HG03103 (cell line): Measurements from ENCODE around the gene KCP.

Experiments
- ATAC-seq: cut with Tn5 transposase; IDR thresholded peaks from one replicate; pipeline ENCODE4 v1.9.1; 2021; ENCODE audit warnings: low read depth; ENCODE audit not compliant: unreplicated experiment

KCP gene

GRCh38 chr7:128888756-128889095 is 21.8 kb downstream of the KCP start:
- no peak for ATAC-seq

GRCh38 chr7:128888039-128888755 is 22.3 kb downstream of the KCP start:
- no peak for ATAC-seq

- ATAC-seq = no peak
Measured at GRCh38 chr7:128887169-128888038, 23.1 kb downstream of the KCP start.

- no peak for ATAC-seq
Measured at GRCh38 chr7:128886391-128887168, 23.9 kb downstream of the KCP start.

GRCh38 chr7:128885370-128886187 is 24.9 kb downstream of the KCP start:
- ATAC-seq = no peak

GRCh38 chr7:128884561-128885369 is 25.7 kb downstream of the KCP start:
- ATAC-seq = no peak

- ATAC-seq = peak; percentile 65
Measured at GRCh38 chr7:128883622-128884448, 26.7 kb downstream of the KCP start.

- ATAC-seq = no peak
Measured at GRCh38 chr7:128882134-128882533, 28.4 kb downstream of the KCP start.

- ATAC-seq = no peak
Measured at GRCh38 chr7:128881458-128882125, 28.9 kb downstream of the KCP start.

GRCh38 chr7:128880791-128881457 is 29.6 kb downstream of the KCP start:
- ATAC-seq = no peak

GRCh38 chr7:128879939-128880746 is 30.4 kb downstream of the KCP start:
- ATAC-seq = no peak

GRCh38 chr7:128879461-128879938 is 31.0 kb downstream of the KCP start:
- ATAC-seq = no peak

GRCh38 chr7:128878226-128879105 is 32.0 kb downstream of the KCP start:
- ATAC-seq = no peak

- ATAC-seq = no peak
Measured at GRCh38 chr7:128877756-128878120, 32.8 kb downstream of the KCP start.

GRCh38 chr7:128876978-128877755 is 33.3 kb downstream of the KCP start:
- no peak for ATAC-seq
